NCI-H1105 treated with DMSO at 0.1 percent for 48 hours (cell line): ENCODE measurements around the gene MAGI3.
"Not testable (repeated sequence)": the region's sequence is repeated elsewhere in the genome, so short reads cannot be mapped to it uniquely, and the experiment has no call there.

Experiments used
- DNase-seq: peaks from one replicate; lab custom pipeline; 2025; lab: John Stamatoyannopoulos, UW

MAGI3 gene

GRCh38 chr1:113581323-113581722, 191.0 kb downstream of the MAGI3 start:
- no peak for DNase-seq

GRCh38 chr1:113582084-113582483, 191.8 kb downstream of the MAGI3 start:
- no peak for DNase-seq

- no peak for DNase-seq
Measured at GRCh38 chr1:113587475-113587874, 197.2 kb downstream of the MAGI3 start.

GRCh38 chr1:113592230-113592629, 201.9 kb downstream of the MAGI3 start:
- no peak for DNase-seq

- DNase-seq: no peak
Measured at GRCh38 chr1:113593550-113594297, 203.4 kb downstream of the MAGI3 start.

DNA sequence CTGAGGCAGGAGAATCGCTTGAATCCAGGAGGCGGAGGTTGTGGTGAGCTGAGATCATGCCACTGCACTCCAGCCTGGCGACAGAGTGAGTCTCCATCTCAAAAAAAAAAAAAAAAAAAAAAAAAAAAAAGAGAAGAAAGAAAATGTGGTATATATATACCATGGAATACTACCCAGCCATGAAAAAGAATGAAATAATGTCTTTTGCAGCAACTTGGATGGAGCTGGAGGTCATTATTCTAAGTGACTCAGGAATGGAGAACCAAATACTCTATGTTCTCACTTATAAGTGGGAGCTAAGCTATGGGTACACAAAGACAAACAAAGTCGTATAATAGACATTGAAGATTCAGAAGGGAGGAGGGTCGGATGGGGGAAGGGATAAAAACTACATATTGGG, 214.2 kb downstream of the MAGI3 start:
- not testable (repeated sequence) for DNase-seq

DNA sequence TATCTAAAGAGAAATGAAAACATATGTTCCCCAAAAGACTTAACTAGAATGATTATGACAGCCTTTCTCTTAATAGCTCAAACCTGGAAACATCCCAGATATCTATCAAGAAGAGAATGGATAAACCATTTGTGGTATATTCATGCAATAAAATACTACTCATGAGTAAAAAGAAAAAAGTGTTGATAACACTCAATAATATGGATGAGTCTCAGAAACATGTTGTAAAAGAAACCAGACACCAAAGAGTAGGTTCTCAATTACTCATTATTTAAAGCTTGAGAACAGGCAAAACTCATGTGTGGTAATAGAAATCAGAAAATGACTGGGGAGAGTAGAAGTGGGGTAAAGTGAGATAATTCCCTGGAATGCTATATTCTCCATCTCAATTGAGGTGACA, 214.8 kb downstream of the MAGI3 start:
- DNase-seq: peak; percentile 20

- DNase-seq: no peak
Measured at GRCh38 chr1:113608399-113608798, 218.1 kb downstream of the MAGI3 start.

GRCh38 chr1:113610372-113610771, 220.1 kb downstream of the MAGI3 start:
- DNase-seq: no peak

DNA sequence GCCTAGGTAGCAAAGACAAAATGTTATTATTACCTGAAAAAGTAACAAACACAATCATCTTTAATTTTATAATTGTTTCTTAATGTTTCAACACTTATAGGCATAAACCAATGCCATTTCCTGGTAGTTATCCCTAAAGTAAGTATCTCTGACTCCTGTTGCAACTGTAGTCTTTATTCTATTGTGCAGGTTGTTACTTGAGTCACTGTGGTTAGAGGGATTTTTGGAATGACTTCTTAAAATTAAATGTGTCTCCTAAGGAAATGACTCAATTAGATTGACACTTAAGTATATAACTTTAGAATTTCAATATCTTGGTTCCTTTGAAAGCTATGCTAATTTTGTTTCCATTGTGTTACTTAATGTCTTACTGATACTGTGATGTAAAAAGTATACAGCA, 225.1 kb downstream of the MAGI3 start:
- no peak for DNase-seq

- no peak for DNase-seq
Measured at GRCh38 chr1:113616156-113616555, 225.8 kb downstream of the MAGI3 start.

DNA sequence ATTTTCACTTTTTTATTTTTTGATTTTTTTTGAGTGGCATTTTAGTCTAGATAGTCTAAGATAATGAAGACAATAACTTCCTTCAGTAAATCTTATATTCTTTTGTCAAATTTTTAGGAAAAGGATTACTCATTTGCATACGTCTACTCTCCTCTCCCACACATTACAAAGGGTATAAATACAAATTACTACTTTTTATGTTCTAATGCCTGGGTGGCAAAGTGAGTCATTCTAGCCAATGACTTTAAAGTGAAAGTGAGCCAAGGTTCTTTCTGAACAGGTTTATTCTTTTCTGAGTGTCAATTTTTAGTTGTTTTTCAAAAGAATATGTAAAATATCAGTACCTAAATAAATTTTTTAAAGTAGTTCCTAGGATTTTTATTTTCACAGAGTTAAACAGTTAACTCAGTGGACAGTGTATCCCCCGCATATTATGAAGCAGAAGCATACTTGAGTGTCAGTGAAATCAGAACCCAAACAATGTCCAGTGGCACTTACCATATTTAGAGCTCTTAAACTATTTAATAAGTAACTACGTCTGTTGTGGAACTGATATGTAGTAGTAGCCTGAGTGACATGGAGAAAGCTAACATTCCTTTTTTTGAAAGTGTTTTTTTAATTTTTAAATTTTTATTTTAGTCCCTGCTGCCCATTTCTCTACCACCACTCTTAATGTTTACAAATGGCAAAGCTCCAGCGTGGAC, 227.3 kb downstream of the MAGI3 start:
- DNase-seq: no peak

GRCh38 chr1:113628997-113629396, 238.7 kb downstream of the MAGI3 start:
- DNase-seq: no peak

DNA sequence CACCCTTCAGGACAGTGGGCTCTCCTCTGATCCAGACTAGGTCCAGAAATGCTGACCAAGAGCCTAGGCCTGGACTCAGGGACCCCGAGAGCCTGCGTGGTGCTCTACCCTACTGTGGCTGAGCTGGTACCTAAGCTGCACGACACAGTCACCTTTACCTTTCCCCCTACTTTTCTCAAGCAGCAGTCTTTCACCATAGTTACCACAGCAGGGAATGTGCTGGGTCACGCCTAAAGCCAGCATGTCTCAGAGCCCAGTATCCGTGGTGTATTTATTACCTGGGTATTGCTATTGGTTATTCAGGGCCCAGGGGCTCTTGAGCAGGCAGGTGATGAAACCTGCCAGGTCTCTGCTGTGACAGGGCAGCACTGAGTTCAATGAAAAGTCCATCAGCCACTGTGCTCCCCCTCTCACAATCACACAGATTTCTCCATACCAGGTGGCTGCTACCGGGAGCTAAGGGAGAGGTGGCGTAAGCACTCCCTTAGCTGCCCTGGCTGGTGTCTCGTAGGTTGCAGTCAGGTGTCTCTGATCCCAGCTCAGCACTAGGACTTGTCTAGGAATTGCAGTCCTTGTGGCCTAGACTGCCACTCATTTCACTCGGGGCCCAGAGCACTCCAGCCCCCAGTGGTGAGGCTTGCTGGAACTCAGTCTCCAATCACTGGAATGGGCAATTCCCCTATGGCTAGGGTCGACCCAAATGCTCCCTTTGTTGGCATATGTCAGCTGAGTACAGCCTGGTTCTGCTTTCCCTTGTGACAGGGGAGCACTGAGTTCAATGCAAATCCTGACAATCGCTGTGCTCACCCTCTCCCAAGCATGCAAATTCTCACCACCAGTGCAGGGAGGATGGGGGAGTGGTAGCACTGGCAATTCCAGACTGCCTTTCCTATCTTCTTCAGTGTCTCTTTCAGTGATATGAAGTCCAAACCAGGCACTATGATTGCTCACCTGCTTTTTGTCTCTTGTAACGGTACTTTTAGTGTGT, 240.3 kb downstream of the MAGI3 start:
- DNase-seq: no peak

- no peak for DNase-seq
Measured at GRCh38 chr1:113641396-113641795, 251.1 kb downstream of the MAGI3 start.

DNA sequence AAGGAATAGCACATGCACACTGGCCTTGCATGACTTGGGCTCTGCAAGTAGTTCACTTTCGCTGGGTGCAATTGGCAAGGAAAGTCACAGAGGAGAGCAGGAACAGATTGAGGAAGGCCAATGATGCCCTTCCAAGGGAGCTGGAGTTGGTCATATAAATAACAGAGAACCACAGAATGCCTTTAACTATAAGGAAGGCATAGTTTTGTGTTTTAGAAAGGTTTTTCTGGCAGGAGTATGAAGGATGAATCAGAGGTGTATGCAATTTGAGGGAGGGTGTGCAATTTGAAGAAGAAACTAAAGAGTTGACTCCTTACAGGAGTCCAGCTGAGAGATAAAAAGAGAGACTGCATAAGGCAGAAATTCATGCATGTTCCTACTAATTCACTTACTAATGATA, 256.8 kb downstream of the MAGI3 start:
- DNase-seq: no peak

DNA sequence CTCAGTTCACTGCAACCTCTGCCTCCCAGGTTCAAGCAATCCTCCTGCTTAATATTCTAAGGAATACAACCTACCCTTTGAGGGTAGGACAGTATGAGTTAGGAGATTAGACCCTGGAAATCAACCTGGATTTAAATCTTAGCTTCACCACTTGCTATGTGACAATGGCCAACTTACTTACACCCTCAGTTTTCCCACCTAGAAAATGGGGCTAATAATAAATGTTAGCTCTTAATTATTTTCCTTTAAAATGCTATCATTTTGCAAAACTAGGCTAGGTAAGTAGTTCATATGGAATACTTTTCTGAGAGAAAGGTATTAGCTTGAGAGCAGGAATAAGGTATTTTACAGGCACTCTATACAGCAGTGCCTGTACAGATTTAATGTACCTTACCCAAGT, 258.2 kb downstream of the MAGI3 start:
- no peak for DNase-seq

DNA sequence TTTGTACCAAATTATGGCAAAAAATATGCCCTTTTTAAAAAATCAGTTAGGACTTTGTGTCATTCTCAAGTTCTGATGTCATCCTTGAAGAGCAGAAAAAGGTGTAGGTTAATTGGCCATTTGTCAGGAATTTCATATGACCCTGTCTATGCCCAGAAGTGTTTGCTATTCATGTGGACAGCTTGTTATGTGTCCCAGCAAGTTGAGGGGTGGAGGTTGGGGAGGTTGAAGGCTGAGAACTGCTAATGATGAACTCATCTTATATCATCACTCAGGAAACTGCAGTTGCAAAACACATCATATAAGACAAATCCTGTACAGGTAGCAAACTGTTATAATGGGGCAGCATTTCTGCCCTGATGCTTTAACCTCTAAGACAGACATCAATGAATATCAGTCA, 262.5 kb downstream of the MAGI3 start:
- no peak for DNase-seq

GRCh38 chr1:113653741-113654140, 263.4 kb downstream of the MAGI3 start:
- DNase-seq: no peak

GRCh38 chr1:113654883-113655282, 264.6 kb downstream of the MAGI3 start:
- no peak for DNase-seq

DNA sequence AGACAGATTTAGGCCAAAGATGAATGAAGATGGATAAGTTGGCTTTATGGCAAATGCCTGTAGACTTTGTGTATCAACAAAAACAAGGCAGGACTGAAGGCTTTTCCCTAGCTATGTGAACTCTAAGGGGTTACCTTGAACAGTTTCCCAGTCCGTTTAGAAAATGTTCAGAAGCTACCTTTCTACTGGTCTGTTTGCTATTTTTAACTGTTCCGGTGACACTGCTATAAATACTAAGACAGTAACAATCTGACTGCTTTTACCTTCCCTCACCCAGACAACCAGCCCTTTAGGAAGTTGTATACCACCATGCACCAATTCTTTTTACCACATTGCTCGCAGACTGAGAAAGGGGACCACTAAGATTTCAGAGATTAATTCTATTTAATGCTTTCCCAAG, 266.8 kb downstream of the MAGI3 start:
- DNase-seq: no peak

GRCh38 chr1:113657556-113658063, 267.3 kb downstream of the MAGI3 start:
- DNase-seq: no peak
